CD4-positive, alpha-beta T cell treated with Interleukin-12 subunit alpha and Interleukin-12 subunit beta, for 1 hour (primary cell): ENCODE measurements around the gene TRPM1.

Source experiments
- DNase-seq: peaks from one replicate; pipeline ENCODE4 v3.0.0-alpha.2; 2020

The TRPM1 gene

DNA sequence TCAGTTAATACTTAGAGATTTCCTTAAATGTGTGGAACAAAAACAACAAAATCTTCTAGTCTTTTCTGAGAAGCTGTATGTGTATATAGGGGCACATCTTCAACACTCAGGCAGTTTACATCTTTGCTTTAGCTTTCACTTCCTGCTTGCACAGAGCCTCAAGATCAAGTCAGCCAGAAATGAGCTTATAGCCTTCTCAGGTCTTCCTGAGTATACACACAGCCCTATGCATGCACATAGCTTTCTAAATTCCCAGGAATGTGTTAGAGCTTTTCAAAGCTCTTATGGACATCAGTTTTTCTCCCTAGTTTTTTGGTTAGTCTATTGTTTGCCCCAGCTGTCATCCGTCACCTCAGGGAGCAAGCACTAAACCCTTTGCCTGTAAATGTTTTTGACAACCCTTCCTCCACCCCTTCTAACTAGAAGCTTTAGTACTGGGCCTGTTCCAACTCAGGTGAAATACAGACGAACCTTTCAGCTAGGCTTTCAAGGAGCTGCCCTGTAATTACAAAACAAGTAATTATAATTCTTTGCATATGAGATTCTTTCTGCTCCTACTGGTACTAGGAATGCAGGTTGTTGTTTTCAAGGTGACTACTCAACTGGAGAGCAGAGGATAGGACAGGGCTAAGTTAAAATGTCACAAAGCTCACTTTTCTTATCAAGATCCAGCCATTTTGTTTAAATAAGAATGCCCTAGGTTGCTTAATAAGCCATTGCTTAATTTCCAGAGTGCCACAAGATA is 87.5 kb downstream of the TRPM1 start:
- DNase-seq, result no peak

GRCh38 chr15:31012455-31012854 is 89.1 kb downstream of the TRPM1 start:
- no peak for DNase-seq

DNA sequence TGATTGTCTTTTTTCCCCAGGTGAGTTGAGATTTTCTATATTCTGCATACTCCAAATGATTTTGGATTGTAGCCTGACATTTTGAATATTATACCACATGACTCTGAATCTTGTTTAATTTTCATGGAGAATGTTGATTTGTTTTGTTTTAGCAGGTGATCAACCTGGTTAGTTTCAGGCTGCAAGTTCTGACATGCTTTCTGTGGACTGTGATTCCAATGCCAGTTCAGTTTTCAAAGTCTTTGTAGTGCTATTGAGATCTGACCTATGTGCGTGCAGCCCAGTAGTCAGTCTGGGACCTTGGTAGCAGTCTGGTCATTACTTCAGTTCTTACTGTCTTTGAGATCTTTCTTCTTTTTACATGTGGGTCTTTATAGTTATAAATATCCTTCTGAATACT is 91.5 kb downstream of the TRPM1 start:
- DNase-seq, result no peak

DNA sequence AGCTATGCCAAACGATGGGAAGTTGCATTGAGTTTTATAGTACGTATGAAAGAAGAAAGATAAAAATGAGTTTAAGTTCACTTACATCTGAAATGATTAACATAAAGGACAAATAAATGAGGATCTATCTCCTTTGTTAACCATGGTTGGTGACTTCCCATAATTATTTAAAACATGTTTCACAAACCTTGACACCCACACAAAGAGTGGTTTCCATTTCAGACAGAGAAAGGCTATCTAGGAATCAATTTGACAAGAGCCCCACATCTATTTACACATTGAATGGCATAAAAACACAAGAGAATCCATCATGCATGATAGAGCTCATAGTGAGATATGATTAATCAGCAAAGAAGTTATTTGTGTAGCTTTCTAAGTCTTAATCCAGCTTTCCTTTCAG is 95.9 kb downstream of the TRPM1 start:
- DNase-seq, result no peak

GRCh38 chr15:31004220-31004733 is 97.2 kb downstream of the TRPM1 start:
- peak; percentile 28 for DNase-seq

DNA sequence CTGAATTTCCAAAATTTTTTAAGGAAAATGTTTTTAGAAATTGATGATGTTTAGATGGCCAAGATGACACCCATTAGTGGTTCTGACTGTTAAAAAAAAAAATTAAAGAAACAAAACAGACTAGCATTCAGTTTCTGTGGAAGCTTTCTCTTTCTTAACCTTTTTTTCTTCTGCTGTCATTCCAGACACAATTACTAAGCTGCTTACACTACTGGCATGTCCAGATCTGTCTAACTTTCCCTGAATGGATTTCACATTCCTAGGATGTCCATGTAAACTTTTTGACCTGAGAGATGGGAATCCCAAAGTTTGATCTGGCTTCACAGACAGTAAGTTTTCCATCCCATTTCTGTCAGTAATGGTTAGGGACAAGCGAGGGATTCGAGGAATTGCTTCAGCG is 99.8 kb downstream of the TRPM1 start:
- no peak for DNase-seq

- no peak for DNase-seq
Measured at GRCh38 chr15:30999729-31000128, 101.8 kb downstream of the TRPM1 start.

GRCh38 chr15:30997270-30997669 is 104.3 kb downstream of the TRPM1 start:
- no peak for DNase-seq

- DNase-seq, result no peak
Measured at GRCh38 chr15:30992249-30992864, 109.2 kb downstream of the TRPM1 start.

DNA sequence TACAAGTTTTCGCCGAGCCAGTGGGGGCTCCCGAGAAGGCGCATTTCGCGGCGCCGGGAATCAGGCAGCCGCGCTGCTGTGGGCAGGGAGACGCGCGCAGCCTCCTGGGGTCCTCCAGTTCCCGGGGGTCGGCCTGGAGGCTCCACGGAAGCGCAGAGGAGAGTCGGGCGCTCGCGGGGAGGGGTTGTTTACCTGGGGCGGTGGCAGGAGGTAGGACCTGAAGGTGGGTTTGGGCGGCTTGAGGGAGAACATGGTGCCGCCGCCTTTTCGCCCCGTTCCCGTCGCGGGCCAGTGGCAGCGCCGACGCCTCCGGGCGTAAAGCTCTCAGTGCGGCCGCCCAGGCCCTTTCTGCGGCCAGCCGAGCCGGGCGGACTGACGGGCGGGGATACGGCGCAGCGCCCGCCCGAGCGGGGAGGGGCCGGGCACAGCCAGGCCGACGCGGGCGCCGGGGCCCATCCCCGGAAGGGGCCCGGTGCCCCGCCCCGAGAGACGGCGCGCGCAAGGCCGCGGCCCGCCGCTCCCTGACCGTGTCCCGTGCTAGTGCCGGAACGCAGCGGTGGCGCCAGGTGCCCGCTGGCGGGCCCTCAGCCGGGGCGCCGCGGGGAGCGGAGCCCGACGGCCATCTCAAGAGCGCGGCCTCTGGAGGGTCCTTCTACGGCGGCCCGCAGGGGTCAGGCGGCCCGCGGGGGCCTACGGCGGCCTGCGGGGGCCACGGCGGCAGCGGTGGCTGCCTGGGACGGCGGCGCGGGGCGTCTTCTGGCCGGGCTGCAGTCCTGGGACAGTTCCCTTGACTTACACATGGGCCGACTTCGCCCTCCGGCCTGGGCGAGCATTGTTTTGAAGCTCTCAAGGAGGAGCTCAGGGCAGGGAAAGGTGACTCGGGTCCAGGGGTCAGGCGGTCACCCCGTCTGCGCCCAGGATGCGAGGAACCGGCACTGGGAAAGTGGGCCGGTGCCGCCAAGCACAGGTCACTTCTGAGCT is 110.0 kb downstream of the TRPM1 start, which contains the start of gene MTMR10:
MTMR10 (minus strand) TSS at position 374 of the 981 bp plus-strand sequence; CDS start at position 252, 122 bp downstream.
- DNase-seq, result peak; percentile 79

- no peak for DNase-seq
Measured at GRCh38 chr15:30990446-30991254, 110.9 kb downstream of the TRPM1 start.

DNA sequence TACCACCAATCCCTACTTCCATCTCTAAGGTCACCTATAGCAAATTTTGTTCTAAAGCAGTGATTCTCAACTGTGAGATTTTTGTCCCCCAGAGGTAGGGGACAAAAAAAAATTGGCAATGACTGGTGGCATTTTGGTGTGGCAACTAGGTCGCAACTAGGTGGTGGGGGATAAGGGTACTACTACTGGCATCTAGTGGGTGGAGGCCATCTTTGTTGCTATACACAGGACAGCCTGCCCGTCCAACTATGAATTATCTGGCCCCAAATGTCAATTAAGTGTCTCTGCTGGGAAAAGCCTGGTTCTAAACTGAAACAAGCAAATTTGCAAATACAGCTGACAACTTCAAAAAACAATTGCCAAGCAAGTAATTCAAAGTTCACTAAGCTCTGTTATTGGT is 111.5 kb downstream of the TRPM1 start:
- DNase-seq, result no peak

- no peak for DNase-seq
Measured at GRCh38 chr15:30985081-30985531, 116.4 kb downstream of the TRPM1 start.

DNA sequence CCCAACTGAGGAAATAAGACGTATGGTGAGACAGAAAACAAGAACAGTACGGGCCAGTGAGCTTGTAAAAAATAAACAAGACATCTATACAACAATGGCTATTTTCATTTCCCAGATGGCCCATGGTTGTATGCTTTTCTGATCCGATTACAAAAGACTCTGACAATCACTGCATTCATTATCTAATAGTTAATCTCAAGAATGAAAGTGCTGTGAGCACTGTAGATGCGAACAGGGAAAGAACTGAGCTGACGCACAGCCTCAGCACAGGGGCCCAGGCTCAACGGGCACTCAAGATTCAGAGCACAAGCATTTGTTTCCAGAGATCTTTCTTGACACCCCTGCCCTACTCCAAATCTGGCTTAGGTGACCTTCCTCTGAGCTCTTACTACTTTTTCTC is 117.0 kb downstream of the TRPM1 start:
- DNase-seq, result no peak

DNA sequence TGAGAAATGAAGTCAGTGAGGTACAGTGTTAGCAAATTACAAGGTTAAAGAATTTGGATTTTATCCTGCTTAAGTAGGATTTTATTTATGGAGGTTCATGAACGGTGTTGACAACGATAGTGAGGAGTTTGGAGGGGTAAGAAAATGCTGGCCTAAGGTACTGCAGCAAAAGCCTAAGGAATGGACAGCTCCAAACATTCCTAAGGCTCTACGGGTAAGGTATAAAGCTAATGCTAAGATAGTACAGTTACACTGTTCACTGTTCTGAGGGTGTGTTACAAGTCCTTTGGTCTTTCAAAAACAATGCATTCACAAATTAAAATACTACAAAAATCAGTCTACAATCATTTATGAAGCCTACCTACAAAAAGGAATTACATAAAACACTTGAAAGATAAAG is 117.4 kb downstream of the TRPM1 start:
- no peak for DNase-seq

GRCh38 chr15:30979457-30979856 is 122.1 kb downstream of the TRPM1 start:
- no peak for DNase-seq

- no peak for DNase-seq
Measured at GRCh38 chr15:30978328-30978727, 123.2 kb downstream of the TRPM1 start.

DNA sequence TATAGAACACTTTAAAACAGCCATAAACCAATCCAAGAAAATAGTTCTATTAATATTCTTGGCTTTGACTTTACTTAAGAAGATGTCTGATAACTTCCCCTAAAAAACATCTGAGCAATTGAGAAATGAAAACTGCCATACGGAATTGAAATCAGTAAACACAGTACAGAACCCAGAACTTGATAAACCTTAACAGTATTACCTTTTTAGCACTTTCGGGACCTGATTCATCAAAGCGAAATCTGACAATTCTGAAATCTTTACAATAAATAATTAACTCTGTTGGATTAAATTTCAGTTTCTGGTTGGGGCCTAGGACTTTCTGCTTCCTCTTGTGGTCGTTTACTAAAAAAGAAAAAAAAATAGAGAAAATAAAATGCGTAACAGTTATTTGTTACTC is 127.4 kb downstream of the TRPM1 start:
- no peak for DNase-seq

- no peak for DNase-seq
Measured at GRCh38 chr15:30973379-30973778, 128.1 kb downstream of the TRPM1 start.

GRCh38 chr15:30969724-30970123 is 131.8 kb downstream of the TRPM1 start:
- no peak for DNase-seq

GRCh38 chr15:30963681-30964080 is 137.8 kb downstream of the TRPM1 start:
- no peak for DNase-seq

DNA sequence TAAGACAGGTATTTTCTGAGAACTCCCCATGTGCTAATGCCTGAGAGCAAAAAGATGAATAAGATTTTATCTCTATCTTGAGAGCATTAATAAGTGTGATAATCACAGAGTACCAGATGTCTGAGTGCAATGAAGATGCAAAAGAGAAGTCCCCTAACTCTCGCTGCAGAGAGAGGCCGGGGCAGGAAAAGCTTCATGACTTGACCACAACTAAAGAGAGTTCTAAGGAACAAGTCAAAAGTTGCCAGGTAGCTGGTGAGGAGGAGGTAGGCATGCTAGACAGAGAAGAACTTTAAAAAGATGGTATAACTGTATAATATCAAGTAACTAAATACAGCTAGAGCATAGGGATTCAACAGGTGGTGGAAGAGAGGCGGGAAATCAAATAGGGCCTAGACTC is 138.9 kb downstream of the TRPM1 start:
- DNase-seq, result no peak
